ENCODE measurements around the gene LARP4. TPM values are rescaled to one million over a fixed set of nuclear protein-coding genes. Genes with fewer than 3 reads are reported as not detected.

LARP4 gene
- polyA plus RNA-seq, 3 donors = 5.9 to 15.8 (median 11.7) TPM

DNA sequence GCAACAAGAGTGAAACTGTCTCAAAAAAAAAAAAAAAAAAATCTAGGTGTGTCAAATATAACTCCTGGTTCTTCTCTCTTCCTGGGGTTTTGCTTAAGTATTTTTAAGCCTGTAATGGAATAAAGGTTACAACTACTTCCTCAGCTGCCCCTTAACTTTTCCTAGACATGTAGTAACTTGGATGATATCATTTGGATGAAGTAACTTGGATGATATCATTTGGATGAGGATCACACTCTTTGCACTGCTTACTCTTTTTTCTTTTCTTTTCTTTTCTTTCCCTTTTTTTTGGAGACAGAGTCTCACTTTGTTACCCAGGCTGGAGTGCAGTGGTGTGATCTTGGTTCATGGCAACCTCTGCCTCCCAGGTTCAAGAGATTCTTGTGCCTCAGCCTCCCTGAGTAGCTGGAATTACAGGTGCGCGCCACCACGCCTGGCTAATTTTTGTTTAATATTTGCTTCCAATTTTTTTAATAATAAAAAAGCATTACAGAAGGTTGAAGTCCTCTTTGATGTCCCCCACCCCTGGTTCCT is 3.5 kb upstream of the LARP4 start:
- no CpG with 5 or more reads among the region's 3 CpGs for WGBS (ENCODE audit: insufficient coverage)
- Histone ChIP-seq H3K4me1 (ENCODE audit: control insufficient read depth in 1 of 2, insufficient read depth in 2 of 2, low read length in 2 of 2) (peaks cover 8 to 10% of the 10 kb centered on the region in 2 donors), H3K9me3 (replicated peaks in 1 of 2; ENCODE audit: control insufficient read depth in 1 of 2, insufficient read depth in 1 of 2, low read length in 2 of 2) (no peaks in the 10 kb centered on the region), H3K36me3 (replicated peaks in 1 of 2; ENCODE audit: control insufficient read depth in 1 of 2, insufficient read depth in 2 of 2, low read length in 2 of 2) (no peaks in the 10 kb centered on the region), H3K4me3 (replicated peaks in 1 of 3; ENCODE audit: low read depth in 2 of 3, low read length in 3 of 3) (no peak overlapping the region), H3K9ac (ENCODE audit: insufficient read depth, low read length, poor library complexity, severe bottlenecking) (no peak overlapping the region), H4K20me1 (ENCODE audit: insufficient read depth, low read length) (no peaks in the 10 kb centered on the region), H3K27ac (ENCODE audit: low read depth in 1 of 2, low read length in 2 of 2) (no peak overlapping the region), H2AFZ (ENCODE audit: insufficient read depth, low read depth, low read length, poor library complexity, severe bottlenecking) (no peak overlapping the region), H3K4me2 (replicated peaks; ENCODE audit: extremely low read depth, low read length, poor library complexity, severe bottlenecking) (no peak overlapping the region), H3K79me2 (ENCODE audit: insufficient read depth, low read length) (peaks cover 13% of the 10 kb centered on the region), H3K27me3 (ENCODE audit: control insufficient read depth in 2 of 2, insufficient read depth in 2 of 2, low read length in 2 of 2) (no peaks in the 10 kb centered on the region)
- no peak for DNase-seq
- TF ChIP-seq, protein P1, sequence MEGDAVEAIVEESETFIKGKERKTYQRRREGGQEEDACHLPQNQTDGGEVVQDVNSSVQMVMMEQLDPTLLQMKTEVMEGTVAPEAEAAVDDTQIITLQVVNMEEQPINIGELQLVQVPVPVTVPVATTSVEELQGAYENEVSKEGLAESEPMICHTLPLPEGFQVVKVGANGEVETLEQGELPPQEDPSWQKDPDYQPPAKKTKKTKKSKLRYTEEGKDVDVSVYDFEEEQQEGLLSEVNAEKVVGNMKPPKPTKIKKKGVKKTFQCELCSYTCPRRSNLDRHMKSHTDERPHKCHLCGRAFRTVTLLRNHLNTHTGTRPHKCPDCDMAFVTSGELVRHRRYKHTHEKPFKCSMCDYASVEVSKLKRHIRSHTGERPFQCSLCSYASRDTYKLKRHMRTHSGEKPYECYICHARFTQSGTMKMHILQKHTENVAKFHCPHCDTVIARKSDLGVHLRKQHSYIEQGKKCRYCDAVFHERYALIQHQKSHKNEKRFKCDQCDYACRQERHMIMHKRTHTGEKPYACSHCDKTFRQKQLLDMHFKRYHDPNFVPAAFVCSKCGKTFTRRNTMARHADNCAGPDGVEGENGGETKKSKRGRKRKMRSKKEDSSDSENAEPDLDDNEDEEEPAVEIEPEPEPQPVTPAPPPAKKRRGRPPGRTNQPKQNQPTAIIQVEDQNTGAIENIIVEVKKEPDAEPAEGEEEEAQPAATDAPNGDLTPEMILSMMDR (IDR thresholded peaks at IDR 0.05) = no peak
- intact Hi-C loops (cut with micrococcal nuclease) = no loop called here
- Mint-ChIP-seq H3K9me3 (peaks cover 0 to 6% (median 0%) of the 10 kb centered on the region in 7 donors), H3K4me1 (peaks cover 13% of the 10 kb centered on the region), H3K4me3 (no peak overlapping the region), H3K27ac (peak overlapping the region in 1 of 7 donors; percentile 18), H3K36me3 (no peaks in the 10 kb centered on the region), H3K27me3 (ENCODE audit: low read depth in 3 of 3) (peaks cover 0 to 9% (median 6%) of the 10 kb centered on the region in 3 donors)

DNA sequence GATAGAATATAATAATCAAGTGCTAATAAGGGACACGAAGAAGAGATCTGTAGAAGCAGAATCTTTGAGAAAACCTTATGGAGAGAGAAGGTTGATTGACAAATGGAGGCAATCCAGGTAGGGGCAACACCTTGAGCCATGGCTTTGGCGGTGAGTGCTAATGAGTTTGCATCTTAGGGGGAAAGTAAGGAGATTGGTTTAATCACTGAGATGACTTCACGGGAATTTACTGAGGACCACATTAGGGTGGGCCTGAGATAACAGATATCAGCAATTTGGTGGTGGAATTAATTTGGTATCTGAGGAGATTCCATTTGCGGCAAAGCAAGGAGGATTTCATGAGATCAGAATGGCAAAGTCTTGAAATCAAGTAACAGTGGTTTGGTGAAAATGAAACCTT is 1.8 kb upstream of the LARP4 start:
- Mint-ChIP-seq H3K4me3 (no peak overlapping the region), H3K27ac (peak overlapping the region in 1 of 7 donors; percentile 33), H3K4me1 (peaks cover 23% of the 10 kb centered on the region), H3K27me3 (ENCODE audit: low read depth in 3 of 3) (peaks cover 0 to 9% (median 6%) of the 10 kb centered on the region in 3 donors), H3K9me3 (peaks cover 0 to 3% (median 0%) of the 10 kb centered on the region in 7 donors), H3K36me3 (no peaks in the 10 kb centered on the region)
- DNase-seq = no peak
- WGBS (ENCODE audit: insufficient coverage) = 97% methylated on average over 3 of the region's 4 CpGs
- H3K36me3 ChIP-seq (replicated peaks in 1 of 2; ENCODE audit: control insufficient read depth in 1 of 2, insufficient read depth in 2 of 2, low read length in 2 of 2) = no peaks in the 10 kb centered on the region
- intact Hi-C loops (cut with micrococcal nuclease) = no loop called here
- H3K4me3 ChIP-seq (replicated peaks in 1 of 3; ENCODE audit: low read depth in 2 of 3, low read length in 3 of 3) = no peak overlapping the region
- peaks cover 31% of the 10 kb centered on the region for H3K79me2 ChIP-seq (ENCODE audit: insufficient read depth, low read length)
- H3K9ac ChIP-seq (ENCODE audit: insufficient read depth, low read length, poor library complexity, severe bottlenecking) = no peak overlapping the region
- peaks cover 17 to 24% of the 10 kb centered on the region in 2 donors for H3K4me1 ChIP-seq (ENCODE audit: control insufficient read depth in 1 of 2, insufficient read depth in 2 of 2, low read length in 2 of 2)
- no peaks in the 10 kb centered on the region for H3K27me3 ChIP-seq (ENCODE audit: control insufficient read depth in 2 of 2, insufficient read depth in 2 of 2, low read length in 2 of 2)
- no peak overlapping the region for H3K4me2 ChIP-seq (replicated peaks; ENCODE audit: extremely low read depth, low read length, poor library complexity, severe bottlenecking)
- no peak overlapping the region for H3K27ac ChIP-seq (ENCODE audit: low read depth in 1 of 2, low read length in 2 of 2)
- no peaks in the 10 kb centered on the region for H3K9me3 ChIP-seq (replicated peaks in 1 of 2; ENCODE audit: control insufficient read depth in 1 of 2, insufficient read depth in 1 of 2, low read length in 2 of 2)
- peak overlapping the region; percentile 46 for H2AFZ ChIP-seq (ENCODE audit: insufficient read depth, low read depth, low read length, poor library complexity, severe bottlenecking)
- TF ChIP-seq, protein P1 (IDR thresholded peaks at IDR 0.05) = no peak
- peaks cover 5% of the 10 kb centered on the region for H4K20me1 ChIP-seq (ENCODE audit: insufficient read depth, low read length)
